GM21529 (cell line): ENCODE results near the gene KCNQ4.

Source experiments
- ATAC-seq: cut with Tn5 transposase; IDR thresholded peaks from one replicate; pipeline ENCODE4 v1.9.1; 2021; ENCODE audit not compliant: unreplicated experiment

KCNQ4 gene

GRCh38 chr1:40754201-40754600 is 29.4 kb upstream of the KCNQ4 start:
- no peak for ATAC-seq

GRCh38 chr1:40755067-40755466 is 28.5 kb upstream of the KCNQ4 start:
- no peak for ATAC-seq

GRCh38 chr1:40756523-40756922 is 27.1 kb upstream of the KCNQ4 start:
- ATAC-seq, result no peak

GRCh38 chr1:40757084-40757483 is 26.5 kb upstream of the KCNQ4 start:
- ATAC-seq, result no peak

GRCh38 chr1:40758004-40758403 is 25.6 kb upstream of the KCNQ4 start:
- no peak for ATAC-seq

GRCh38 chr1:40758578-40759343 is 24.8 kb upstream of the KCNQ4 start:
- no peak for ATAC-seq

GRCh38 chr1:40760984-40761383 is 22.6 kb upstream of the KCNQ4 start:
- ATAC-seq, result no peak

GRCh38 chr1:40762144-40762923 is 21.3 kb upstream of the KCNQ4 start:
- peak; percentile 49 for ATAC-seq

GRCh38 chr1:40763742-40764532 is 19.6 kb upstream of the KCNQ4 start:
- ATAC-seq, result peak; percentile 50

- ATAC-seq, result no peak
These were observed 18.6 kb upstream of the KCNQ4 start for GRCh38 chr1:40764981-40765380.

GRCh38 chr1:40766017-40766416 is 17.6 kb upstream of the KCNQ4 start:
- no peak for ATAC-seq

- ATAC-seq, result no peak
These were observed 17.0 kb upstream of the KCNQ4 start for GRCh38 chr1:40766560-40766959.

- no peak for ATAC-seq
These were observed 15.2 kb upstream of the KCNQ4 start for GRCh38 chr1:40768146-40768990.

- no peak for ATAC-seq
These were observed 13.8 kb upstream of the KCNQ4 start for GRCh38 chr1:40769815-40770214.

- no peak for ATAC-seq
These were observed 13.1 kb upstream of the KCNQ4 start for GRCh38 chr1:40770296-40771070.

GRCh38 chr1:40772146-40772955 is 11.2 kb upstream of the KCNQ4 start:
- ATAC-seq, result no peak

- no peak for ATAC-seq
These were observed 9.8 kb upstream of the KCNQ4 start for GRCh38 chr1:40773748-40774265.

GRCh38 chr1:40774266-40774998 is 9.2 kb upstream of the KCNQ4 start:
- no peak for ATAC-seq
